SK-N-SH (cell line): ENCODE data around the gene PHC3.

Experiments used
- CTCF ChIP-seq: fragments of 200-600 bp; sonication (generic); IDR thresholded peaks from 2 replicates; pipeline ENCODE4 v1.6.1; 2017; ENCODE audit warnings: antibody characterized with exemption, mild to moderate bottlenecking, moderate library complexity
- FOXM1 ChIP-seq: IDR thresholded peaks from 2 replicates; pipeline ENCODE4 v1.4.0; 2012; ENCODE audit warnings: low read depth, mild to moderate bottlenecking
- GABPA ChIP-seq: IDR thresholded peaks from 2 replicates; pipeline ENCODE4 v1.4.0; 2012; ENCODE audit warnings: low read depth, mild to moderate bottlenecking
- POLR2AphosphoS5 ChIP-seq: IDR thresholded peaks from 2 replicates; pipeline ENCODE4 v1.6.1; 2012; ENCODE audit warnings: low read depth, low read length
- RCOR1 ChIP-seq: fragments of 150-350 bp; IDR thresholded peaks from 2 replicates; pipeline ENCODE4 v1.6.1; 2017; ENCODE audit warnings: antibody characterized with exemption, low read length
- REST ChIP-seq: IDR thresholded peaks from 2 replicates; pipeline ENCODE4 v1.6.1; 2012; ENCODE audit warnings: mild to moderate bottlenecking, low read depth, low read length, moderate library complexity
- RXRA ChIP-seq: IDR thresholded peaks from 2 replicates; pipeline ENCODE4 v1.4.0; 2012; ENCODE audit warnings: low read depth, mild to moderate bottlenecking, borderline replicate concordance
- USF1 ChIP-seq: IDR thresholded peaks from 2 replicates; pipeline ENCODE4 v1.4.0; 2012; ENCODE audit warnings: low read depth, borderline replicate concordance

DNA sequence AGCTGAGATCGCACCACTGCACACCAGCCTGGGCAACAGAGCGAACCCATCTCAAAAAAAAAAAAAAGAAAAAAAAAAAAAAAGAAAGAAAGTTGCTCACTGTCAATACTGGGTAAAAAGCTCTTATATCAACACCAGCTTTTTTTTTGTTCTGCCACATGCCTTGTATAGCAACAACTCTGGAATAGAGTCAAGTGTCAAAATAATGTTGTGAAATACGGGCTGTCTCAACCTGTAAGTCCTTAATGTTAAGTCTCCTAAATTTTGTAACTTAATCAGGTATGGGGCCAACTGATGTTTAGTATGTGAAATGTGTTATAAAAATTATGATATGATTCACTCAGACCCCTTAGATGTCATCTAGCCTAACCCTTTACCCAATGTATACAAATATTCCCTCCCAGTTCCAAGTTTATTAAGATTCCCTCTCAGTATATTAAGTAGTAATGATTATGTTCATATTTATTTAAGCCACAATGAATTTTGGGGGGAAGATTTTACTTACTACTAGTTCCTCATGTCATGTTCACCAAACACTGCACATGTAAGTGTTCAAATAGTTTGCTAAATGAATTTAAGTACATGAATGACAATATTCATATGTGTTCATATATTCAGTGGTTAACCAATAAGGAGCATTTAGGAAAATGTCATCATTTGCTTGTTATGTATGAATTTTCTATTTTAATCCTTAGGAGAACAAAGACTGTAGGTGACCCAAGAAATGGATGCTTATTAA lies 91.5 kb downstream of the PHC3 start:
- no peak for TF ChIP-seq CTCF
- no peak for TF ChIP-seq POLR2AphosphoS5
- no peak for TF ChIP-seq RXRA
- no peak for TF ChIP-seq REST
- no peak for TF ChIP-seq USF1
- TF ChIP-seq FOXM1, result no peak
- TF ChIP-seq RCOR1, result no peak
- TF ChIP-seq GABPA, result no peak
